C1 segment of cervical spinal cord (tissue), 14 donors: ENCODE measurements around the gene LRRC34.
A peak's percentile ranks its signal among the peaks of the same experiment; 100 is the strongest.

ENCODE experiments used
- DNase-seq, 14 donors: peaks; one replicate each; lab custom pipeline; 2025; lab: John Stamatoyannopoulos, UW

LRRC34 gene

DNA sequence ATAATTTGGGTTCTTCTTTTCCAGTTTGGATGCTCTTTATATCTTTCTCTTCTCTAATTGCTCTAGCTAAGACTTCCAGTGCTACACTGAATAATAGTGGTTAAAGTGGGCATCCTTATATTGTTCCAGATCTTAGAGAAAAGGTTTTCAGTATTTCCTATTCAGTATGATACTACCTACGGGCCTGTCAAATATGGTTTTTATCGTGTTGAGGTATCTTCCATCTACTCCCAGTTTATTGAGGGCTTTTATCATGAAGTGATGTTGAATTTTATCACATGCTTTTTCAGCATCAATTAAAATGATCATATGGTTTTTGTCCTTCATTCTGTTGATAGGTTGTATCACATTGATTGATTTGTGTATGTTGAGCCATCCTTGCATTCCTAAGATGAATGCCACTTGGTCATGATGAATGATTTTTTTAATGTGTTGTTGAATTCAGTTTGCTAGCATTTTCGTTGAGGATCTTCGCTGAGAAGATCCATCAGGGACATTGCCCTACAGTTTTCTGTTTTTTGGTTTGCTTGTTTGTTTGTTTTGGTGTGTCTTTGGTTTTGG is 3.0 kb upstream of the LRRC34 start:
- no peak for DNase-seq

DNA sequence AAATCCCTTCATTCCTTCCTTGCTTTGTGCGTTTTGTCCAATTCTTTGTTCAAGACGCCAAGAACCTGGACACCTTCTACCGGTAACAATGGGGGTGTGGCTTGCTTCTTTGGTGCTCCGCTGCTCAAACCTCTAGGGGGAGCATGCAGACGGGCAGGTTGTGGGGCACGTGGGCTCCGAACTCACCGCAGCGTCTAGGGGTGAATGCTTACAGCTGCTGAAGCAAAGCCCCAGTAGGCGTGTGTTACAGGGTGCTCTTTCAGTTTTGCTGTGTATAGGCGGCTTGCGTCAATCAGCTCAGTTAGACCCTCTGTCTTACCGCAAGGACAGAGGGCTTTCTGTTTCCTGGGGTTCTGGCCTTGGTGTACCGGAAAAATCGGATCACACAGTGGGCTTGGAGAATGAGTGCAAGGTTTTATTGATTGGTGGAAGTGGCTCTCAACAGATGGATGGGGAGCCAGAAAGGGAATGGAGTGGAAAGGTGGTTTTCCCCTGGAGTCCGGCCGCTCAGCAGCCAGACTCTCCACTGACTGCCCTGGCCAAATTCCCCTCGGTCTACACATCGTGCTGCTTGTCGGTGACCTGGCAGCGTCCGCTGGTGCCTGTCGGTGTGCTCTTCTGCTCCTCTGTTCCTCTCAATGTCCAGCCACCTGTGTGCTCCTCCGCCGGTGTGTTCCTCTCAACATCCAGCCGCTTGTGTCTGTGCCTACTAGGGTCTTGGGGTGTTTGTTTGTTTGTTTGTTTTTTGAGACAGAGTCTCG is 1.2 kb upstream of the LRRC34 start:
- DNase-seq, result no peak

- DNase-seq, result no peak
These were observed 574 bp upstream of the LRRC34 start for GRCh38 chr3:169813278-169813677.

DNA sequence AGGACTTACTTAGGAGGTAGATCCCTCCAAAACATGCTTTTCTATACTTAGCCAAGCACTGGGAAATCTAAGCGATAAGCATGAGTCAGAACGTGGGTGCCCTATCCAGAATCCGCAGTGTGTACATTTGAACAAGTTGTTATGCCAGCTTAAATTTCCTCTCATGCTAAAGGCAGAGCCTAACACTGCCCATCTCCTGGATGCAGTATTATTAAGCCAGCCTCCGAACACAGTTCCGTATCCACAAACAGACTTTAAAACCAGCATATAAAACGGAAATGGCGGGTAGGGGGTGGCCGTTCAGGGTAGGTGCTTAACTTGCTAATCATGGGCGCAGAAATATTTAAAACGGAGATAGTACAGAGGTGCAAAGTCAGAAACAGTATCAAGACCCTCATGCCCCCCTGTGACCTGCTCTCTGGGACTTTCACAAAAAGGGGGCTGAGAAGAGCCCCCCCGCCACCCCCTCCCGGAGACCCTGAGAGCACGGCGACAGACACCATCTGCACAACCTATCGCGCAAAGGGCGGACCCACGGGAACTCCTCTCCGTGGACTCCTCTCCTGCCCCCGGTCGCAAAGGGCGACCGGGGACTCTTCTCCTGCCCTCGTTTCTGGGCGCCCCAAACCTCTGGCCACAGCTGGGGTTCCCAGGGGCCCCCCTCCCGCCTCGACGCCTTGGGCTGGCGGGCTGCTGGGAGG is 923 bp downstream of the LRRC34 start:
- DNase-seq, result peak in 1 of 14 donors; percentile 46

GRCh38 chr3:169809230-169809795 is 3.4 kb downstream of the LRRC34 start:
- no peak for DNase-seq

- no peak for DNase-seq
These were observed 8.0 kb downstream of the LRRC34 start for GRCh38 chr3:169804681-169805080.

DNA sequence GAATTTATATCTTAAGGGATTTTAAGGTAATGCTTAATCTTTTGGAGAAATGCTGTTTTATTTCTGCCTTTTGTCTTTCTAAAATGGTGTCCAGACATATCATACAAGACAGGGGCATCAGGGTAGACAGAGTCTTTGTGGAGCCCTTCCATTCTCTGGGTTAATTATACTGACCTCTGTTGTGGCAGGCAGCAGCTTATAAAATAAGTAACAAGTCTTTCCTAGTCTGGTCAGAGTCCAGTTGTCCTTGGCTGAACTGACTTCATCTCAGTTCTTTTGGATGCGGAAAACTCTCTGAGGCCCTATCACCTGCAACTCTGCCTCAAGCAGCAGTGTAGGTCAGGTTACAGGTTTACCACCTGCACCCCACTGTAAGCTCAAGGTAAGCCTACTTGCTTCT is 20.3 kb downstream of the LRRC34 start:
- DNase-seq, result no peak

- no peak for DNase-seq
These were observed 21.8 kb downstream of the LRRC34 start for GRCh38 chr3:169790687-169791429.

DNA sequence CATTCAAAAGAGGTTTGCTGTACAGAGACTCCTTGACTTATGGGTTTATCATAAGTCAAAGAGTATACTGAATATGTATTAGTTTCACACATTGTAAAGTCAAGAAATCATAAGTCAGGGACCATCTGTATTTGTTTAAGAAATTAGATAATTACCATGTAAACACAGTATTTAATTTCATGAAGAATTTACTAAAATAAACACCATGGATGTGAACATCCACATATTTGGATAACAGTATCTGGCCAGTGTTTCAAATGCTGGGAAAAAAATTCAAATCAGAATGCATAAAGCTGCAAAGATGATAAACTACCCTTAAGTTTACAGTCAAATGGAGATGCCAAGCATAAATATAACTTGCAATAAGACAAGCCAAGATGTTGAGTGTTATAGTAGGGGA is 22.5 kb downstream of the LRRC34 start:
- no peak for DNase-seq

GRCh38 chr3:169787791-169788190 is 24.9 kb downstream of the LRRC34 start:
- DNase-seq, result no peak

DNA sequence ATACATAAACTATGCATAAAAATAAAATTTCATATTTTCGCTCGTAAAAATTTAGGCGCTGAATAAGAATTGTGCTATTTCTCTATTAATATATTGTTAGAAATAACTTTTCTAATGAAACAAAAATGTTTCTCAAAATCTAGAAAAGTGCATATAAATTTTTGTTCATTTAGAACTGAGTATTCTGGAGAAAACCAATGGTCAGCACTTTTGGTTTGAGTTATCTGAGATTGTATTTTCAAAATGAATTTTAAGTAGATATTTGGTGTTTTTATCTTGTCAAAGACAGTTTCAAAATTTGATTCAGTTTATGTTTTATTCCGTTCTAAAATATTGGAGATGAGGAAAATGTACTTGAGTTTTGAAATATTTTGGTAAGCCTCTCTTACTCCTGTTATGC is 25.6 kb downstream of the LRRC34 start:
- no peak for DNase-seq

- DNase-seq, result no peak
These were observed 31.4 kb downstream of the LRRC34 start for GRCh38 chr3:169781209-169781855.

DNA sequence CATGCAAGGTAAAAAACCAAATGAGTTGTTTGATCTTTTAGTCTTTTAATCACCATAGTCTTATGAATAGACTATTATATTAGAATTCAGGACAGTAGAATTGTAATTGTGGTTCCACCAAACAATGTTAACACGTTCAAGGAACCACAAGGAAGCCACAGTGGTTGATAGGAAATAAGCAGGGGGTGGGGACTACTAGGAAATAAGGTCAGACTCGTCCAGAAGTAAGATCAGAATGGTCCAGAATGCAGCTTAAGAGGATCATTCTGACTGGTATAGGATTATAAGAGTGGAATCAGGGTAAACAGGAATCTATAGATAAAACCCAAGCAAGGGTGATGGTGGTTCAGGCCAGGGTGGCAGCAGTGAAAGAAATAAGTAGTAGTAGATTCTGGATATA is 32.0 kb downstream of the LRRC34 start:
- DNase-seq, result no peak

DNA sequence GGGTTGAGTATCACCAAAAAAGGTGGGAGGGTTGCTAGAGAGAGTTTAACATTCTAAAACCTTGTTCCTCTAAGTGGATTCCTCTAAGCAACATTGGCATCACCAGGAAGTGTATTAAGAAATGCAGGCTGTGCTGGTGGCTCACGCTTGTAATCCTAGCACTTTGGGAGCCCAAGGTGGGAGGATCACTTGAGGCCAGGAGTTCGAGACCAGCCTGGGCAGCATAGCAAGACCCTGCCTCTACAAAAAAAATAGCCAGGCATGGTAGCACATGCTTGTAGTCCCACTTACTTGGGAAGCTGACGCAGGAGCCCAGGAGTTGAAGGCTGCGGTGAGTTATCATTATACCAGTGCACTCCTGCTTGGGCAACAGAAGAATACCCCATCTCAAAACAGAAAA is 34.9 kb downstream of the LRRC34 start:
- DNase-seq, result no peak

DNA sequence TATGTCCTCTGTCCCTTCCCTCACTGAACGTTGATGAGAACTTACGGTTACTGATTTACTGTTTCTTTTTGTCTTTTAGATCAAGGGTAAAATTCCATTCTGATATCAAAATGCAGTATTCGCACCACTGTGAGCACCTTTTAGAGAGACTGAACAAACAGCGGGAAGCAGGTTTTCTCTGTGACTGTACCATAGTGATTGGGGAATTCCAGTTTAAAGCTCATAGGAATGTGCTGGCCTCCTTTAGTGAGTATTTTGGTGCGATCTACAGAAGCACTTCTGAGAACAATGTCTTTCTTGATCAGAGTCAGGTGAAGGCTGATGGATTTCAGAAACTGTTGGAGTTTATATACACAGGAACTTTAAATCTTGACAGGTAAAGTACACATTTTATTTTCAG is 38.5 kb downstream of the LRRC34 start:
- no peak for DNase-seq

DNA sequence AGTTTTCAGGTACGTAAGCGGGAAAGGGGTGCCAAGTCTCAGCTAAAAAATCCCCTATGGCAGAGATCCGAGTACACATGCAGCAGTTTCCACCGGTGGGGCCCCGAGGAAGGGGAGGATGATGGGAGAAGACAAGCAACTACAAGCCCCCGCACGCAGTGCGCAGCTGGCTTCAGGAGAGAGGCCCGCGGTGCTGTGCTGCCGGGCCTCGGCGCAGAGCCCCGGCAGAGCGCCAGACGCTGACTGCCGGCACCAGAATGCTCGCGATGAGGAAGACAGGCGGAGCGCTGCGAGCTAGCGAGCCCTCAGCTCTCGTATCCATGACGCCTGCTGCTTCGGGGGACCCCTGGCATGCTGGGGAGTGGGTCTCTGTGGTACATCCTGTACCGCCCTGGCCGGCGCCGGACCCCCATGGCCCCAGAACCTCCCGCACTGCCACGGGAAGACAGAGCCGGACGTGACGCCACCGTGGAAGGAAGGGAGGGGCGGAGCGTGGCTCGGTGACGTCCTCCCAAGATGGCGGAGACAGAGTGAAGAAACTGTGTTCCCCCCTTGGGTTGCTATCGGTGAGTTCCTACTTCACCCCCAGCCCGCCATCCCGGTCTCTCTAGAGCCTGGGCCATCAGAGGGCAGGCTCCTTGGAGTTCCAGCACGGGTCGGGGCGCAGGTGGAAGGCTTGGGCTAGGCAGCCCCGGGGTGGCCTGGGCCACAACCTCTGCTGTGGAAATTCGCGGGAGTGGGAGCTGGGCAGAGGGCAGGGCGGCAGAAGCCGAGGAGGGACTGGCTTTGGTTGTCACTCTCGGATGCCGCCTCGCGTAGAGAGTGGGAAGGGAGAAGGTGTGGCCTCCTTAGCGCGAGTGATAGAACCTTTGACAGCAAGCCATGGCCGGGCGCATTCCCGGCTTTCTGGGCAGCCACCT is 39.5 kb downstream of the LRRC34 start, which contains the start of gene MYNN:
Gene MYNN (plus strand): TSS at position 500 of the 920 bp plus-strand sequence. CDS start 900 bp downstream, outside the sequence.
- DNase-seq, result peak; percentile 44 to 96 (median 90)

DNA sequence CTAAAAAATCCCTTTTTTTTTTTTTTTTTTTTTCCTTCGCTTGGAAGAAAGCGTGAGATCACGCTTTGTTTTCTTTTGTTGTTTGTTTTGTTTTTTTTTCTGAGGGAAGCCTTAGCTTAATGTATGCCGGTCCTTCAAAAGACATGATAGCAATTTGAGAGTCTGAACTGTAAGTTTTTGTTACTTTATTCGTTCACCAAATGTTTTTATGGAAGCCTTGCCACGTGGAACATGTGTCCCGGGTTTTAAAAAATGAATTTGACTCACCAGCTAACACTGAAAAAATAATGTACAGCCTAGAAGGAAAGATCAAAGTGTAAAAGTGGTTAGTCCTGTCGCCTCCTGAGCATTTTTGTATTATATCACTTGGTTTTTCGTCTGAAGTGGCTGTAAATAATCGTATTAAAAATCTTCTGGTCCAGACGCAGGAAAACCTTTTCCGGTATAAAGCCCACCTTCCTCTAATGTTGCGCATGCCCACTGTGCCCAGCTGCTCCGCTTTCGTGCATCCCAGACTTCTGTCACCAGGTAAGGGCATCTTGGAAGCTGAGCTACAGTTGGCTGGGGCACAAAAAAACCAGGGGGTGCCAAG is 40.3 kb downstream of the LRRC34 start:
- peak in 10 of 14 donors; percentile 44 to 90 (median 85) for DNase-seq

- DNase-seq, result peak in 10 of 14 donors; percentile 14 to 88 (median 54)
These were observed 41.0 kb downstream of the LRRC34 start for GRCh38 chr3:169771497-169772304.
